Measurements from ENCODE around the gene WWOX. TPM values are rescaled to one million over a fixed set of nuclear protein-coding genes. Genes with fewer than 3 reads are reported as not detected.

The WWOX gene
- total RNA-seq, 4 donors from 2014 or later, result 12.9 to 53.5 (median 25.6) TPM

- ATAC-seq, result no peak
- H3K36me3 ChIP-seq, result no peaks in the 10 kb centered on the region
- WGBS, 2 donors (ENCODE audit: low coverage in 1 of 2), result 89 to 90% methylated on average over 13 to 17 of the region's 18 CpGs
Measured at GRCh38 chr16:79083508-79084299, 984.2 kb downstream of the WWOX start.

GRCh38 chr16:79088971-79089370 lies 989.5 kb downstream of the WWOX start:
- no peak for TF ChIP-seq POLR2A (IDR thresholded peaks at IDR 0.05)
- TF ChIP-seq POLR2AphosphoS5 (IDR thresholded peaks at IDR 0.05), result no peak
- Histone ChIP-seq H3K4me1 (no peaks in the 10 kb centered on the region), H3K27ac (no peak overlapping the region), H3K36me3 (no peaks in the 10 kb centered on the region), H3K27me3 (no peaks in the 10 kb centered on the region), H3K9me3 (no peaks in the 10 kb centered on the region), H3K4me3 (no peak overlapping the region)
- no peak for ATAC-seq
- WGBS, 2 donors (ENCODE audit: low coverage in 1 of 2), result 85 to 89% methylated on average over 4 to 6 of the region's 6 CpGs

More at GRCh38 chr16:79083508-79084299, 984.2 kb downstream of the WWOX start:
- Histone ChIP-seq H3K9me3 (no peaks in the 10 kb centered on the region), H3K4me3 (no peak overlapping the region), H3K4me1 (no peaks in the 10 kb centered on the region), H3K27me3 (no peaks in the 10 kb centered on the region), H3K27ac (no peak overlapping the region)
- TF ChIP-seq POLR2AphosphoS5 (IDR thresholded peaks at IDR 0.05), result no peak
- TF ChIP-seq, protein P1, sequence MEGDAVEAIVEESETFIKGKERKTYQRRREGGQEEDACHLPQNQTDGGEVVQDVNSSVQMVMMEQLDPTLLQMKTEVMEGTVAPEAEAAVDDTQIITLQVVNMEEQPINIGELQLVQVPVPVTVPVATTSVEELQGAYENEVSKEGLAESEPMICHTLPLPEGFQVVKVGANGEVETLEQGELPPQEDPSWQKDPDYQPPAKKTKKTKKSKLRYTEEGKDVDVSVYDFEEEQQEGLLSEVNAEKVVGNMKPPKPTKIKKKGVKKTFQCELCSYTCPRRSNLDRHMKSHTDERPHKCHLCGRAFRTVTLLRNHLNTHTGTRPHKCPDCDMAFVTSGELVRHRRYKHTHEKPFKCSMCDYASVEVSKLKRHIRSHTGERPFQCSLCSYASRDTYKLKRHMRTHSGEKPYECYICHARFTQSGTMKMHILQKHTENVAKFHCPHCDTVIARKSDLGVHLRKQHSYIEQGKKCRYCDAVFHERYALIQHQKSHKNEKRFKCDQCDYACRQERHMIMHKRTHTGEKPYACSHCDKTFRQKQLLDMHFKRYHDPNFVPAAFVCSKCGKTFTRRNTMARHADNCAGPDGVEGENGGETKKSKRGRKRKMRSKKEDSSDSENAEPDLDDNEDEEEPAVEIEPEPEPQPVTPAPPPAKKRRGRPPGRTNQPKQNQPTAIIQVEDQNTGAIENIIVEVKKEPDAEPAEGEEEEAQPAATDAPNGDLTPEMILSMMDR (IDR thresholded peaks at IDR 0.05), result no peak
- TF ChIP-seq POLR2A (IDR thresholded peaks at IDR 0.05), result no peak
- TF ChIP-seq EP300 (IDR thresholded peaks at IDR 0.05), result no peak

GRCh38 chr16:79089735-79090284 lies 990.4 kb downstream of the WWOX start:
- no peaks in the 10 kb centered on the region for H3K27me3 ChIP-seq
- 61 to 67% methylated on average over 3 to 7 of the region's 10 CpGs for WGBS, 2 donors (ENCODE audit: low coverage in 1 of 2)
- no peaks in the 10 kb centered on the region for H3K9me3 ChIP-seq
- no peaks in the 10 kb centered on the region for H3K36me3 ChIP-seq
- no peaks in the 10 kb centered on the region for H3K4me1 ChIP-seq
- no peak overlapping the region for H3K4me3 ChIP-seq
- no peak for TF ChIP-seq EP300 (IDR thresholded peaks at IDR 0.05)
- no peak for TF ChIP-seq POLR2AphosphoS5 (IDR thresholded peaks at IDR 0.05)
- TF ChIP-seq, protein P1 (IDR thresholded peaks at IDR 0.05), result no peak
- no peak for ATAC-seq
- no peak overlapping the region for H3K27ac ChIP-seq

DNA sequence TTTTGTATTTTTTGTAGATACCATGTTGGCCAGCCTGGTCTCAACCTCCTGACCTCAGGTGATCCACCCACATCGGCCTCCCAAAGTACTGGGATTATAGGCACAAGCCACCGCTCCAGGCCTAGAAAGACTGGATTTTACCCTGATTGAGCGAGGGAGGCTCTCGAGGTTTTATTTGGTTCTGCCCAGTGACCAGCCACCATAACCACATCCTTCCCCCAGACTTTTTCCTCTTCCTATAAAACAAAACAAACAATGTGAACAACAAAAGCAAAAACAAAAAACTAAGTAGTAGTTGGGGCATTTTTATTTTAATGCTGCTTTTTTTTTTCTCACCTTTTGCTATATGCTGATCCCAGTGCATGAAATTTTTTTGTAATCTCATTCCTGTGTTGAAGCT lies 991.5 kb downstream of the WWOX start:
- Histone ChIP-seq H3K4me3 (no peak overlapping the region), H3K27ac (no peak overlapping the region), H3K4me1 (no peaks in the 10 kb centered on the region), H3K36me3 (no peaks in the 10 kb centered on the region), H3K27me3 (no peaks in the 10 kb centered on the region), H3K9me3 (no peaks in the 10 kb centered on the region)
- no peak for ATAC-seq
- 93% methylated on average over 3 of the region's 4 CpGs; no CpG with 5 or more reads in 1 of the 2 donors for WGBS, 2 donors (ENCODE audit: low coverage in 1 of 2)
- TF ChIP-seq POLR2AphosphoS5 (IDR thresholded peaks at IDR 0.05), result no peak
- TF ChIP-seq, protein P1 (IDR thresholded peaks at IDR 0.05), result no peak
- no peak for TF ChIP-seq POLR2A (IDR thresholded peaks at IDR 0.05)
- no peak for TF ChIP-seq EP300 (IDR thresholded peaks at IDR 0.05)

DNA sequence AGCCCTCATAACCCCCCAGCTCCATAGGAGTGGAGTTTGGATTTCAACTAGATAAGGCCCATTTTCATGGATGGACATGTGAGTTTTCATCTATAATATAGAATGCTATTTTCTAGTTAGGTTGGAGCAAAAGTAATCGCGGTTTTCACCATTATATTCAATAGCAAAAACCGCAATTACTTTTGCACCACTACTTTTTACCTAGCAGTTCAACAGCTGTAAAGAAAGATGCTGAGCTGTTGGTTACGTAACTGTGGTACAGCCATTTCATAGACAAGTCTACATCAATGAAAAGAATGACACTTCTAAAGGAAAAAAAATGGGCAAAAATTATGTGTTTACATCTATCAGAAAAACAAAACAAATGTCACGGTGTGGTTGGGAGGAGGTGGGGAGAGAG lies 993.4 kb downstream of the WWOX start:
- no peaks in the 10 kb centered on the region for H3K4me1 ChIP-seq
- ATAC-seq, result no peak
- no peak for TF ChIP-seq EP300 (IDR thresholded peaks at IDR 0.05)
- TF ChIP-seq POLR2A (IDR thresholded peaks at IDR 0.05), result no peak
- TF ChIP-seq, protein P1 (IDR thresholded peaks at IDR 0.05), result no peak
- TF ChIP-seq POLR2AphosphoS5 (IDR thresholded peaks at IDR 0.05), result no peak
- H3K36me3 ChIP-seq, result no peaks in the 10 kb centered on the region
- no peaks in the 10 kb centered on the region for H3K27me3 ChIP-seq
- no peak overlapping the region for H3K27ac ChIP-seq
- no peaks in the 10 kb centered on the region for H3K9me3 ChIP-seq
- WGBS, 2 donors (ENCODE audit: low coverage in 1 of 2), result 89 to 100% methylated on average over 3 to 5 of the region's 5 CpGs
- no peak overlapping the region for H3K4me3 ChIP-seq

Measured in gastroesophageal sphincter (tissue), 4 donors.